ENCODE data around the gene PHLPP1. TPM values are rescaled to one million over a fixed set of nuclear protein-coding genes. Genes with fewer than 3 reads are reported as not detected.
A peak's percentile ranks its signal among the peaks of the same experiment; 100 is the strongest.

Gene PHLPP1
- total and polyA plus RNA-seq, 10 donors = 1.2 to 10.6 (median 6.7) TPM

DNA sequence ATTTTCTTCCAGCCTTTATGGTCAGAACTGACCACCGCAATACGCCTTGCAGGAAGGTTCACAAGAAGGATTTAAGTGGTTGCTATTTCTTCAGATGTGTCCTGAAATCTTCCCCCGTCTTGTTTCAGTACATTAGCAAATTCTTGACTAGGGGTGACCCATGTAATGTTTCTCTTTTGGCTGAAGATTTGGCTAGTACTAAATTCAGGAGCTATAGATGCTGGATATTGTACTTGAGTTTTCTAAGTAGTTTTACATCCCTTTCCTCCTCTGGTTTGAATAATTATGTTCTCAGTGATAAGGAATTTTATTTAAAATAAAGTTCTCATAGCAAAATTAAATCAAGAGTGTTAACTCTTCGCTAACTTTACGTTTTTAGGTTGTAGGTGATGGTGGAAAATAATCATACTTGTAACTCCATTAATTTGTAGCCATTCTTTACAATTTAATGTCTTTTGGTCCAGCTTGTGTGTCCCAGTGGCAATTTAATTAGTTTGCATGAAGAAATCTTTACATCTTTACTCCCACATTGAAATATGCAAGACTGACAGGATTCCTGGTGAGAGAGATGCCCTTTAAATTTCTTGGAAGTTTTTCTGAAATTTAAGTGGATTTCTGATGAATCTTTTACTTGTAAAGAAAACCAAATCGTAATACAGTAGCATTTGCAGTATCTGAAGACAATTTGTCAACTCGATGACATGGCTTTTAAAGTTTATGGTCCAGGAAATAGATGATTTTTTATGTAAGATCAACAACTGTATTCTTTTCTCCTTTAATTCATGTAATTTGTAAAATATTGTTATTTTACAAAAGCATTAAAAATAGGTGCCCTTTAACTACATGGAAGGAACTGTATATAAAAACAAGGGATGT, 2.8 kb downstream of the PHLPP1 start:
- peak overlapping the region in 4 of 8 donors; percentile 17 to 97 (median 68) for H3K27ac ChIP-seq

DNA sequence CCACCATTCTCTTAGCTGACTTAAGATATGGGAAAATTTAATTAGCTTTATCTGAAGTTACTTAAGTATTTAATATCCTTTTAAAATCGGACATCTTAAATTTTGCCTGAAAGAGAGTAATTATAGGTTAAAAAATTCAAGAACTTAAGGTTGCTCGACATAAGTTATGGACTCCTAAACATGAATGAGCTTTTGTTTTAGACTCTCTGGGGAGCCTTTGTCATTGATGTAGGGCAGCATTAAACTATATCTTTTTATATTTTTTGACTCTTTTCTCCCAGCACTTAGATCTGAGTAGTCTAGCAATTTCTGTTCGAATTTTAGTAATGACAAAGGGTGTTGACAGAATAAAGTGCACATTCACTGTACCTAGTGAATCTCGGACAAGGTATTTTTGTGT, 4.7 kb downstream of the PHLPP1 start:
- TF ChIP-seq, protein P1, sequence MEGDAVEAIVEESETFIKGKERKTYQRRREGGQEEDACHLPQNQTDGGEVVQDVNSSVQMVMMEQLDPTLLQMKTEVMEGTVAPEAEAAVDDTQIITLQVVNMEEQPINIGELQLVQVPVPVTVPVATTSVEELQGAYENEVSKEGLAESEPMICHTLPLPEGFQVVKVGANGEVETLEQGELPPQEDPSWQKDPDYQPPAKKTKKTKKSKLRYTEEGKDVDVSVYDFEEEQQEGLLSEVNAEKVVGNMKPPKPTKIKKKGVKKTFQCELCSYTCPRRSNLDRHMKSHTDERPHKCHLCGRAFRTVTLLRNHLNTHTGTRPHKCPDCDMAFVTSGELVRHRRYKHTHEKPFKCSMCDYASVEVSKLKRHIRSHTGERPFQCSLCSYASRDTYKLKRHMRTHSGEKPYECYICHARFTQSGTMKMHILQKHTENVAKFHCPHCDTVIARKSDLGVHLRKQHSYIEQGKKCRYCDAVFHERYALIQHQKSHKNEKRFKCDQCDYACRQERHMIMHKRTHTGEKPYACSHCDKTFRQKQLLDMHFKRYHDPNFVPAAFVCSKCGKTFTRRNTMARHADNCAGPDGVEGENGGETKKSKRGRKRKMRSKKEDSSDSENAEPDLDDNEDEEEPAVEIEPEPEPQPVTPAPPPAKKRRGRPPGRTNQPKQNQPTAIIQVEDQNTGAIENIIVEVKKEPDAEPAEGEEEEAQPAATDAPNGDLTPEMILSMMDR (IDR thresholded peaks at IDR 0.05 in 8 of 11, conservative IDR thresholded peaks at IDR 0.05 in 3 of 11) = no peak
- no peak for TF ChIP-seq POLR2A (IDR thresholded peaks at IDR 0.05)
- no peak for TF ChIP-seq POLR2AphosphoS5 (IDR thresholded peaks at IDR 0.05)
- DNase-seq = no peak
- H3K27ac ChIP-seq = no peak overlapping the region
- H3K4me3 ChIP-seq = no peak overlapping the region
- no peaks in the 10 kb centered on the region for H3K36me3 ChIP-seq
- WGBS, 5 donors = 59 to 68% (median 61%) methylated on average over 4 of the region's 4 CpGs
- H3K4me1 ChIP-seq = peaks cover 14 to 45% (median 30%) of the 10 kb centered on the region in 6 donors
- intact Hi-C loops (cut with DNase I; ENCODE audit: low total_unique reads) = no loop called here
- H3K27me3 ChIP-seq (replicated peaks in 1 of 7) = peaks cover 0 to 18% (median 4%) of the 10 kb centered on the region in 7 donors
- H3K9me3 ChIP-seq = no peaks in the 10 kb centered on the region

More for the DNA sequence above, 2.8 kb downstream of the PHLPP1 start:
- Histone ChIP-seq H3K4me3 (peak overlapping the region in 7 of 8 donors; percentile 52 to 86 (median 74)), H3K27me3 (replicated peaks in 1 of 7) (peaks cover 0 to 18% (median 4%) of the 10 kb centered on the region in 7 donors), H3K36me3 (no peaks in the 10 kb centered on the region), H3K9me3 (no peaks in the 10 kb centered on the region), H3K4me1 (peaks cover 14 to 47% (median 35%) of the 10 kb centered on the region in 6 donors)
- WGBS, 5 donors = 46 to 53% (median 48%) methylated on average over 7 of the region's 7 CpGs
- TF ChIP-seq, protein P1 (IDR thresholded peaks at IDR 0.05 in 8 of 11, conservative IDR thresholded peaks at IDR 0.05 in 3 of 11) = no peak
- no peak for TF ChIP-seq POLR2AphosphoS5 (IDR thresholded peaks at IDR 0.05)
- no peak for TF ChIP-seq POLR2A (IDR thresholded peaks at IDR 0.05)
- intact Hi-C loops (cut with DNase I; ENCODE audit: low total_unique reads) = loop anchor here (5.0 kb wide), 1 partner anchor 196 kb away; the partner anchor contains the start of gene ZCCHC2
- no peak for DNase-seq

DNA sequence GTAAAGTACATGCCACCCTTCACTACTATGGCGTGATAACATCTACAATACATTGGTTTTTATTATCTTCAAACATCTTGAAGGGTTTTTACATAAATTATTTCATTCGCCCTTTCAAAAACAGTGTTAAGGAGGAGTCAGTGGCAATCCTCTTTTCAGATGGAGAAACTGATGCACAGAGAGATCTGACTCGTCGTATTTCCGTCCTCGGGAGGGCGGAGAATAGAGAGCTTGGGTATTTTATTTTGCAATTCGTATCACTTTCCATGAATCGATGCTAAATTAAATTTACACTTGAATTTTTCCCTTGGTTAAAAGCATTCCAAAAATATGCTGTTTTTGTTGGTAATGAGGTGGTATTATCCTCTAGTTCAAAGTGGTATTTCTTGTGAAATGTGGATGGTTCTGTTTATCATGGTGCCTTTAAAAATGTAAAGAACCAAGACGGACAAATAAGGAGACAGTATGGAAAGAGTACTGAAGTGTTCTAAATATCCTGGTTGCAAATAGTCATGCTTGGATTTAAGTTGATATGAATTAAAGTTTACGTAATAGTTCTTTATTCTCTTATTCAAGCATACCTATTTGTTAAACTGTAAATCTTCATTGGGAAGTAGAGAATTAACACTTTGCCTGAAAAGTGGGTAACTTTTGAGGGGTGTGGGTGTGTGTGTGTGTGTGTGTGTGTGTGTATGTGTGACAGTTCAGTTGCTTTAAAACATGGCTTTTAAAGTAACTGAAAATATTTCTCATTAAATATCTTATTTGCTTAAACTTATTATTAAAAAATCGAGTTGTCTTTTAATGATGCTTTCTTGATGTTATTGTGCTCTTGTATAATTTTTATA, 5.6 kb downstream of the PHLPP1 start:
- Histone ChIP-seq H3K4me3 (no peak overlapping the region), H3K9me3 (no peaks in the 10 kb centered on the region), H3K27me3 (replicated peaks in 1 of 7) (peaks cover 0 to 18% (median 4%) of the 10 kb centered on the region in 7 donors), H3K27ac (no peak overlapping the region), H3K36me3 (no peaks in the 10 kb centered on the region), H3K4me1 (peaks cover 14 to 44% (median 30%) of the 10 kb centered on the region in 6 donors)
- intact Hi-C loops (cut with DNase I; ENCODE audit: low total_unique reads) = no loop called here
- DNase-seq = no peak
- WGBS, 5 donors = 85 to 92% (median 89%) methylated on average over 12 of the region's 12 CpGs
- TF ChIP-seq, protein P1 (IDR thresholded peaks at IDR 0.05 in 8 of 11, conservative IDR thresholded peaks at IDR 0.05 in 3 of 11) = no peak
- TF ChIP-seq POLR2A (IDR thresholded peaks at IDR 0.05) (no peak), POLR2AphosphoS5 (IDR thresholded peaks at IDR 0.05) (no peak)

Measured in spleen (tissue), 11 donors.